Astrocyte (in vitro differentiated cells and primary cell): Measurements from ENCODE around the gene SETD1B.

Experiments used
- EZH2 ChIP-seq: IDR thresholded peaks from 2 replicates; pipeline ENCODE4 v1.6.1; 2012; ENCODE audit warnings: mild to moderate bottlenecking, low read length, inconsistent platforms; ENCODE audit not compliant: insufficient read depth
- TF ChIP-seq, protein P1 (sequence below): IDR thresholded peaks from 2 replicates; pipeline ENCODE4 v1.5.1; 2011; ENCODE audit warnings: low read depth, mild to moderate bottlenecking, inconsistent platforms, low read length, moderate library complexity; ENCODE audit not compliant: insufficient read depth

DNA sequence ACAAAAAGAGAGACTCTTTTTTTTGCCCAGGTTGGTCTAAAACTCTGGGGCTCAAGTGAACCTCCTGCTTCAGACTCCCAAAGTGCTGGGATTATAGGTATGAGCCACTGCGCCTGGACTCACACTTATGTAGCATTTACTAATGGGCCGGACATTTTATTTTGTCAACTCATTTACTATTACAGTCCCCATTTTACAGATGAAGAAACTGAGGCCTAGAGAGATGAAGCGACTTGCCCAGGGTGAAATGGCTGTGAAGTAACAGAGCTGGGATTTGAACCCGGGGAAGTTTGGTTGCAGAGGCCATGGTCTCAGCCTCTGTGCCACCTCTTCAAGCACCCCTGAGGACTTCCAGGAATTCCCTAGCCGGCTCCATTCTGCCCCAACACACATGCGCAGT is 45.4 kb downstream of the SETD1B start:
- TF ChIP-seq, protein P1, sequence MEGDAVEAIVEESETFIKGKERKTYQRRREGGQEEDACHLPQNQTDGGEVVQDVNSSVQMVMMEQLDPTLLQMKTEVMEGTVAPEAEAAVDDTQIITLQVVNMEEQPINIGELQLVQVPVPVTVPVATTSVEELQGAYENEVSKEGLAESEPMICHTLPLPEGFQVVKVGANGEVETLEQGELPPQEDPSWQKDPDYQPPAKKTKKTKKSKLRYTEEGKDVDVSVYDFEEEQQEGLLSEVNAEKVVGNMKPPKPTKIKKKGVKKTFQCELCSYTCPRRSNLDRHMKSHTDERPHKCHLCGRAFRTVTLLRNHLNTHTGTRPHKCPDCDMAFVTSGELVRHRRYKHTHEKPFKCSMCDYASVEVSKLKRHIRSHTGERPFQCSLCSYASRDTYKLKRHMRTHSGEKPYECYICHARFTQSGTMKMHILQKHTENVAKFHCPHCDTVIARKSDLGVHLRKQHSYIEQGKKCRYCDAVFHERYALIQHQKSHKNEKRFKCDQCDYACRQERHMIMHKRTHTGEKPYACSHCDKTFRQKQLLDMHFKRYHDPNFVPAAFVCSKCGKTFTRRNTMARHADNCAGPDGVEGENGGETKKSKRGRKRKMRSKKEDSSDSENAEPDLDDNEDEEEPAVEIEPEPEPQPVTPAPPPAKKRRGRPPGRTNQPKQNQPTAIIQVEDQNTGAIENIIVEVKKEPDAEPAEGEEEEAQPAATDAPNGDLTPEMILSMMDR = no peak
- no peak for TF ChIP-seq EZH2
